ENCODE results near the gene PKD2.

PKD2 gene

GRCh38 chr4:88090898-88091297, 83.5 kb downstream of the PKD2 start:
- TF ChIP-seq SIN3A (IDR thresholded peaks at IDR 0.05; ENCODE audit: borderline replicate concordance, insufficient read depth, low read length) (no peak), TAF1 (IDR thresholded peaks at IDR 0.05; ENCODE audit: borderline replicate concordance, insufficient read depth, low read length) (no peak), POLR2AphosphoS5 (IDR thresholded peaks at IDR 0.05; ENCODE audit: low read depth, low read length) (no peak), FOXP2 (optimal IDR thresholded peaks at IDR 0.05; ENCODE audit: borderline replicate concordance, extremely low read depth, extremely low read length, insufficient read depth) (no peak)
- TF ChIP-seq, protein P1, sequence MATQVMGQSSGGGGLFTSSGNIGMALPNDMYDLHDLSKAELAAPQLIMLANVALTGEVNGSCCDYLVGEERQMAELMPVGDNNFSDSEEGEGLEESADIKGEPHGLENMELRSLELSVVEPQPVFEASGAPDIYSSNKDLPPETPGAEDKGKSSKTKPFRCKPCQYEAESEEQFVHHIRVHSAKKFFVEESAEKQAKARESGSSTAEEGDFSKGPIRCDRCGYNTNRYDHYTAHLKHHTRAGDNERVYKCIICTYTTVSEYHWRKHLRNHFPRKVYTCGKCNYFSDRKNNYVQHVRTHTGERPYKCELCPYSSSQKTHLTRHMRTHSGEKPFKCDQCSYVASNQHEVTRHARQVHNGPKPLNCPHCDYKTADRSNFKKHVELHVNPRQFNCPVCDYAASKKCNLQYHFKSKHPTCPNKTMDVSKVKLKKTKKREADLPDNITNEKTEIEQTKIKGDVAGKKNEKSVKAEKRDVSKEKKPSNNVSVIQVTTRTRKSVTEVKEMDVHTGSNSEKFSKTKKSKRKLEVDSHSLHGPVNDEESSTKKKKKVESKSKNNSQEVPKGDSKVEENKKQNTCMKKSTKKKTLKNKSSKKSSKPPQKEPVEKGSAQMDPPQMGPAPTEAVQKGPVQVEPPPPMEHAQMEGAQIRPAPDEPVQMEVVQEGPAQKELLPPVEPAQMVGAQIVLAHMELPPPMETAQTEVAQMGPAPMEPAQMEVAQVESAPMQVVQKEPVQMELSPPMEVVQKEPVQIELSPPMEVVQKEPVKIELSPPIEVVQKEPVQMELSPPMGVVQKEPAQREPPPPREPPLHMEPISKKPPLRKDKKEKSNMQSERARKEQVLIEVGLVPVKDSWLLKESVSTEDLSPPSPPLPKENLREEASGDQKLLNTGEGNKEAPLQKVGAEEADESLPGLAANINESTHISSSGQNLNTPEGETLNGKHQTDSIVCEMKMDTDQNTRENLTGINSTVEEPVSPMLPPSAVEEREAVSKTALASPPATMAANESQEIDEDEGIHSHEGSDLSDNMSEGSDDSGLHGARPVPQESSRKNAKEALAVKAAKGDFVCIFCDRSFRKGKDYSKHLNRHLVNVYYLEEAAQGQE (IDR thresholded peaks at IDR 0.05; ENCODE audit: insufficient read depth in 1 of 2, low read depth in 2 of 2, low read length in 2 of 2), result no peak

- TF ChIP-seq FOXP2 (optimal IDR thresholded peaks at IDR 0.05; ENCODE audit: borderline replicate concordance, extremely low read depth, extremely low read length, insufficient read depth) (no peak), SIN3A (IDR thresholded peaks at IDR 0.05; ENCODE audit: borderline replicate concordance, insufficient read depth, low read length) (no peak), TAF1 (IDR thresholded peaks at IDR 0.05; ENCODE audit: borderline replicate concordance, insufficient read depth, low read length) (no peak), POLR2AphosphoS5 (IDR thresholded peaks at IDR 0.05; ENCODE audit: low read depth, low read length) (no peak)
- TF ChIP-seq, protein P1 (IDR thresholded peaks at IDR 0.05; ENCODE audit: insufficient read depth in 1 of 2, low read depth in 2 of 2, low read length in 2 of 2), result no peak
Observed at GRCh38 chr4:88091378-88091777, 83.9 kb downstream of the PKD2 start.

DNA sequence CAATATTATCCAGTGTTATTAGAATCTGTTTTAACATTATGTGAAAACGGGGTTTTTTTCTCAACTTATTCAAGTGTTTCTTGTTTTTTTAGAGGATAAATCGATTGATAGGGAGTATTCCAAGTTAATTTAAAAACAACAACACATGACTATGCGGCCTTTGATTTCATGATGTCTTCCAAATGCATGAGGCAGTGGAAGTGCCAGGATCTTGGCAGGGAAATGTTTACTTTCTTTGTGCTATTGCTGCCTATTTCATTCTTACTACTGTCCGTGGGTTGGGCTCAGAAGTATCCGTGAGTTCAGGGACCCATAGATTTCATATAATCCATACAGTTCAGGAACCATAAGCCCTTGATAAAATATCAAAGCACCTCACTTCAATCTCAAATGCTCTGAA, 86.4 kb downstream of the PKD2 start:
- TF ChIP-seq POLR2AphosphoS5 (IDR thresholded peaks at IDR 0.05; ENCODE audit: low read depth, low read length) (no peak), TAF1 (IDR thresholded peaks at IDR 0.05; ENCODE audit: borderline replicate concordance, insufficient read depth, low read length) (no peak), SIN3A (IDR thresholded peaks at IDR 0.05; ENCODE audit: borderline replicate concordance, insufficient read depth, low read length) (no peak), FOXP2 (optimal IDR thresholded peaks at IDR 0.05; ENCODE audit: borderline replicate concordance, extremely low read depth, extremely low read length, insufficient read depth) (no peak)
- TF ChIP-seq, protein P1 (IDR thresholded peaks at IDR 0.05; ENCODE audit: insufficient read depth in 1 of 2, low read depth in 2 of 2, low read length in 2 of 2), result no peak

- TF ChIP-seq TAF1 (IDR thresholded peaks at IDR 0.05; ENCODE audit: borderline replicate concordance, insufficient read depth, low read length) (no peak), POLR2AphosphoS5 (IDR thresholded peaks at IDR 0.05; ENCODE audit: low read depth, low read length) (no peak), FOXP2 (optimal IDR thresholded peaks at IDR 0.05; ENCODE audit: borderline replicate concordance, extremely low read depth, extremely low read length, insufficient read depth) (no peak), SIN3A (IDR thresholded peaks at IDR 0.05; ENCODE audit: borderline replicate concordance, insufficient read depth, low read length) (no peak)
- TF ChIP-seq, protein P1 (IDR thresholded peaks at IDR 0.05; ENCODE audit: insufficient read depth in 1 of 2, low read depth in 2 of 2, low read length in 2 of 2), result no peak
Observed at GRCh38 chr4:88097301-88097700, 89.9 kb downstream of the PKD2 start.

DNA sequence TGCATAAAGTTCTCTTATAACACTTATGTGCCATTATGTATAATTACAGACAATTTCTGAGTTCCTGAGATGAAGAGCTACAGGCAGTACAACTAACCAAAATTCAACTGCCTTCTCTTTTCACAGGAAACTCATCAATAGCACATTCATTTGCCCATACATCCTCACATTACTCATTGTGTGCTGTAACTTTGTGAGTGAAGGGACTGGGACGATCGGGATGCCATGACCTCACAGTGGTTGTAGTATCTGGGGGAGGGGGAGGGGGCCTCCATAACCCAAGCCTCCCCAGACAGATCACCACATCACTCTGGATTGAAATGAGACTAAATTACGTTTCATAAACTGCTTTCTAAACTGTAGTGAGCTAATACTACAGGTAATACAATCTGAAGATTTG, 90.3 kb downstream of the PKD2 start:
- TF ChIP-seq TAF1 (IDR thresholded peaks at IDR 0.05; ENCODE audit: borderline replicate concordance, insufficient read depth, low read length) (no peak), FOXP2 (optimal IDR thresholded peaks at IDR 0.05; ENCODE audit: borderline replicate concordance, extremely low read depth, extremely low read length, insufficient read depth) (no peak), POLR2AphosphoS5 (IDR thresholded peaks at IDR 0.05; ENCODE audit: low read depth, low read length) (no peak), SIN3A (IDR thresholded peaks at IDR 0.05; ENCODE audit: borderline replicate concordance, insufficient read depth, low read length) (no peak)
- TF ChIP-seq, protein P1 (IDR thresholded peaks at IDR 0.05; ENCODE audit: insufficient read depth in 1 of 2, low read depth in 2 of 2, low read length in 2 of 2), result no peak
